Measurements from ENCODE around the gene PNPLA2. TPM values are rescaled to one million over a fixed set of nuclear protein-coding genes. Genes with fewer than 3 reads are reported as not detected.

PNPLA2 gene
- total RNA-seq, 2 donors from 2014 or later: 80.7 to 85.5 TPM

GRCh38 chr11:809287-810039 is 9.3 kb upstream of the PNPLA2 start, which contains the start of gene RPLP2:
RPLP2 (plus strand) TSS chr11:809967; CDS start chr11:810235, 268 bp downstream.
- intact Hi-C loops (cut with DNase I): loop anchor here in 1 of 2 donors (10.0 kb wide), 1 partner anchor 65 kb away; the partner anchor contains the start of gene TALDO1
- peak; percentile 100 for DNase-seq (ENCODE audit: low spot score)

GRCh38 chr11:810040-810567 is 8.6 kb upstream of the PNPLA2 start:
- DNase-seq (ENCODE audit: low spot score): peak; percentile 81

GRCh38 chr11:811446-812245 is 7.1 kb upstream of the PNPLA2 start:
- no peak for DNase-seq (ENCODE audit: low spot score)
- intact Hi-C loops (cut with DNase I): no loop called here

More at GRCh38 chr11:810040-810567, 8.6 kb upstream of the PNPLA2 start:
- intact Hi-C loops (cut with DNase I): no loop called here

DNA sequence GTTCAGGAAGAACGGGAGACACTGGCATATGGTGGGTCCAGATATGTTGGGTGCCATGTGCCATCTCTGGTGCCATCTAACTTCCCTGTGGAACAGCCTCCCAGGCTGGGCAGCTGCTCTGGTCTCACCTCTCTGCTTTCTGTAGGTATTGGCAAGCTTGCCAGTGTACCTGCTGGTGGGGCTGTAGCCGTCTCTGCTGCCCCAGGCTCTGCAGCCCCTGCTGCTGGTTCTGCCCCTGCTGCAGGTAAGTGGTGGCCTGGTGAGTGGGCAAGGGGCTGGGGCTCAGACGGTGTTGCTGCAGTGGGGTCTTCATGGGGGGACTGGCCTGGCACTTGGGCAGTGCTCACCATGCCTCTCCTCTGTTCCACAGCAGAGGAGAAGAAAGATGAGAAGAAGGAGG is 6.3 kb upstream of the PNPLA2 start:
- intact Hi-C loops (cut with DNase I): no loop called here
- no peak for DNase-seq (ENCODE audit: low spot score)

DNA sequence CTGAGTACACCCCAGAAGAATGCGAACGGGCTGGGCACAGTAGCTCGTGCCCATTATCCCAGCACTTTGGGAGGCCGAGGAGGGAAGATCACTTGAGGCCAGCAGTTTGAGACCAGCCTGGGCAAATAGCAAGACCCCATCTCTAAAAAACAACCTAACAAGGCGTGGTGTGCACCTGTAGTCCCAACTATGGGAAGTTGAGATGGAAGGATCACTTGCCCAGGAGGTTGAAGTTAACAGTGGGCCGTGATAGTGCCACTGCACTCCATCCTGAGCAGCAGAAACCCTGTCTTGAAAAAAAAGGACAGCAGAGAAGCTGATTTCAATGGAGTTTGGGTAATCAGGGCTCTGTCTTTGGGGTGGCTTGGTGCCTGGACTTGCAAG is 5.7 kb upstream of the PNPLA2 start:
- intact Hi-C loops (cut with DNase I): no loop called here
- DNase-seq (ENCODE audit: low spot score): no peak

DNA sequence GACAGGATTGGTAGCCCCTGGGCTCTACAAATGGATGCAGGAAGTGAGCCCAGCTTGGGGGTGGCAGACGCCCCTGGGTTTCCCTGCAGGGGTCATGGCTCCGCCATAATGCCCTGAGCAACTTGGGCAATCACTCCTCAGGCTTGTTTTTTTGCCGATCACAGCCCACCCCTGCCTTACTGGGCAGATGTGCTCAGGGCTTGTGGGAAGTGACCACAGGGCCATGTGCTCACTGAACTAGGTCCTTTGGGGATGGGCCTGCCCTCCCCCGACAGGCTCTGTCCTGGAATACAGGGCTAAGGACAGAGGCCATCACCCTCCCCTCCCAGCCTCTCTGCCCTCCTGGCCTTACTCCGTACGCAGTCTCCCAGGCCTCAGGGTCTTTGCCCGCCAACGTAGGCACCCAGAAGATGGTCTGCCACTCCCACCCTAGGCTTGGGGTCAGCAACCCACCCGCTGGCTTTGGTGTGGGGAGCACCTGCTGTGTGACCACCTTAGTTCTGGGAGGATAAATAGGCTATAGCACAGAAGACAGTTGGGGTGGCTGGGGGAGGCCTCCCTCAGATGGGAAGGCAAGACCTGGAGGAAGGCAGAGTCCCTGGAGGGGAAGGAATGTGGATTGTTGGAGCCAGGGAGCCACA is 5.1 kb upstream of the PNPLA2 start:
- DNase-seq (ENCODE audit: low spot score): no peak
- intact Hi-C loops (cut with DNase I): no loop called here

- intact Hi-C loops (cut with DNase I): loop anchor here in 1 of 2 donors (5.0 kb wide), 1 partner anchor 1011 kb away; no protein-coding TSS in a partner anchor
- no peak for DNase-seq (ENCODE audit: low spot score)
These were observed 2.9 kb upstream of the PNPLA2 start for GRCh38 chr11:815675-816432.

DNA sequence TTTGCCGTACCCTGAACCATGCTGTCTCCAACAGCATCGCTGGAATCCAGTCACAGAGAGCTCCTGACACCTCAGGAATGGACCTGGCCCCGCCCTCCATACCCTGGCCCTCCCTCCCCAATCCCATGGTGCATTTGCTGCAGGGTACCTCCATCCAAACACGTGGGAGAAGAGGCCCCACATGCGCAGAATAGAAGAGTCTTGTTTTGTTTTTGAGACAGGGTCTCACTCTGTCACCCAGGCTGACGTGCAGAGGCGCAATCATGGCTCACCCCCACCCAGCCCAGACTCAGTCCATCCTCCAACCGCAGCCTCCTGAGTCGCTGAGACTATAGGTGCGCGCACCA is 2.3 kb upstream of the PNPLA2 start:
- intact Hi-C loops (cut with DNase I): loop anchor here in 1 of 2 donors (5.0 kb wide), 1 partner anchor 1011 kb away; no protein-coding TSS in a partner anchor
- no peak for DNase-seq (ENCODE audit: low spot score)

DNA sequence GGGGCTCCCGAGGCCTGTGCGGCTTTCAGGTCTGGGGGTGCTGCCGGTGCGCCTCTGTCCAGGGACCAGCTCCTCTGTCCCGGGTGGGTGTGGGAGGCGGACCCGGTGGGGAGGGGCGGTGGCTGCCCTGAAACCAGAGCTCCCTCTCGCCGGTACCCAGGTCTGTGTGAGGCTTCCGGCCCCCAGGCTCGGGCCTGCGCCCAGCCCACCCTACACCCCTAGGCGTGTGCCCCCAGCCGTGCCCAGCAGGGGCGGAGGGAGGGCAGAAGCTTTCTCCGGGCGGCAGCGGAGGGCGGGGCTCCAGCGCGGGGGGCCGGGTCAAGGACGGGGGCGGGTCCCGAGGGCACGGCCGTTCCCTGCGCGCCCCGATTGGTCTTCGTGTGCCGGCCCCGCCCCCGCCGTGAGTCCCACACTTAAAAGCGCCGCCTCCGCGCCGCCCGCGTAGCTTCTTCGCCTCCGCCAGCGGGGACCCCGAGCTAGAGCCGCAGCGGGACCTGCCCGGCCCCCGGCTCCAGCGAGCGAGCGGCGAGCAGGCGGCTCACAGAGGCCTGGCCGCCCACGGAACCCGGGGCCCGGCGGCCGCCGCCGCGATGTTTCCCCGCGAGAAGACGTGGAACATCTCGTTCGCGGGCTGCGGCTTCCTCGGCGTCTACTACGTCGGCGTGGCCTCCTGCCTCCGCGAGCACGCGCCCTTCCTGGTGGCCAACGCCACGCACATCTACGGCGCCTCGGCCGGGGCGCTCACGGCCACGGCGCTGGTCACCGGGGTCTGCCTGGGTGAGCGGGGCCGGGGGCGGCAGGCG is 616 bp downstream of the PNPLA2 start:
- peak; percentile 97 for DNase-seq (ENCODE audit: low spot score)
- intact Hi-C loops (cut with DNase I): loop anchor here in 1 of 2 donors (5.0 kb wide), 1 partner anchor 1008 kb away; no protein-coding TSS in a partner anchor

DNA sequence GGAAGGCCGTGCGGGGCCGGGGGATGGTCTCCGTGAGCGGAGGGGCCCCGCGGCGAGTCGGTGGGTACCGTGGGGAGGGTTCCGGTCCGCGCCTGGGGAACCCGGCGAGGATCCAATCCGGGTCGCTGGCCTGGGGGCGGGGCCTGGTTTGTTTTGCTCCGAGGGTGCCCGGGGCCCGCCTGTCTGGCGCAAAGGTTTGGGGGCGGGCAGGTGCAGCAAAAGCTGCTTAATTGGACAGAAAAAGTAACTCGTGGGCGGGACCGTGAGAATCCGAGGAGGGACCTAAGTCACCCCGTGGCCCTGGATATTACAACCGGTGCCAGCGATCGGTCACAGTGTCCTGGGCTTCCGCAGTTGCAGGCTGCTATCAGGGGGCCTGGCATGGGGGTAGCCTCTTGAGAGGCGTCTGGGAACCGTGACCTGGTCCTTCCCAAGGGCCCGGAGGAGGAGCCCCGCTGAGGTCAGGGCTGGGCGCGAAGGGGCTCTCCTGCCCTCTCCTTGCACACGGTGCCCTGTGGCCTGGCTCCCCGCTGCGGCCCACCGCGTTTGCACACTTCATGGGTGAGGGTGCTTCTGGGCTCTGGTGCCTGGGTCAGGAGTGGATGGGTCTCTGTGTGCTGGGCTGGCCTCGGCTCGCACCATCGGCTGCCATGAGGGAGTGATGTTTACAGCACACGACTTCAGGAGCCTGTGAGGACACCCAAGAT is 1.4 kb downstream of the PNPLA2 start:
- intact Hi-C loops (cut with DNase I): loop anchor here in 1 of 2 donors (5.0 kb wide), 1 partner anchor 1007 kb away; no protein-coding TSS in a partner anchor
- DNase-seq (ENCODE audit: low spot score): peak; percentile 96

GRCh38 chr11:820655-821511 is 2.2 kb downstream of the PNPLA2 start:
- DNase-seq (ENCODE audit: low spot score): peak; percentile 93
- intact Hi-C loops (cut with DNase I): no loop called here

GRCh38 chr11:821512-822371 is 3.0 kb downstream of the PNPLA2 start:
- intact Hi-C loops (cut with DNase I): no loop called here
- DNase-seq (ENCODE audit: low spot score): peak; percentile 91

DNA sequence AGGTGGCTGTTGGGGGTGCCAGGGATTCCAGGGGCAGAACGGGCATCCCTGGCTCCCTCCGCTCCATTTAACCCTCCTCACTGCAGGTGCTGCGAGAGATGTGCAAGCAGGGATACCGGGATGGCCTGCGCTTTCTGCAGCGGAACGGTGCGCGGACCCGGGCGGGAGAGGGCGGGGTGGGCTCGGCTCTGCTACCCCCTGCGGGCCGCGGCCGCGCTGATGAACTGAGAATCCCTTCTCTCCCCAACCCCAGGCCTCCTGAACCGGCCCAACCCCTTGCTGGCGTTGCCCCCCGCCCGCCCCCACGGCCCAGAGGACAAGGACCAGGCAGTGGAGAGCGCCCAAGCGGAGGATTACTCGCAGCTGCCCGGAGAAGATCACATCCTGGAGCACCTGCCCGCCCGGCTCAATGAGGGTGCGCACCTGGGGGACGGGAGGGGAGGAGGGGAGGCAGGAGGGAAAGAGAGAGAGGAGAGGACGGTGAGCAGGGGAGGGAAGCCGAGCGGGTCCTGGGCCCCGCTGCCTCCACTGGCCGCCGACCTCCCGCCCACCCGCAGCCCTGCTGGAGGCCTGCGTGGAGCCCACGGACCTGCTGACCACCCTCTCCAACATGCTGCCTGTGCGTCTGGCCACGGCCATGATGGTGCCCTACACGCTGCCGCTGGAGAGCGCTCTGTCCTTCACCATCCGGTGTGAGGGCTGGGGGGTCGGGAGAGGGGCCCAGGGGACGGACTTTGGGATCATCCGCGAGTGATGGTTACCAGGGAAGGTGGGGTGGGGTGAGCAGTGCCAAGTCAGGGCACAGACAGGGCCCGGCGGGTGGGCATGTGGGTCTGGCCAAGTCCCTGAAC is 5.0 kb downstream of the PNPLA2 start:
- intact Hi-C loops (cut with DNase I): no loop called here
- DNase-seq (ENCODE audit: low spot score): no peak

DNA sequence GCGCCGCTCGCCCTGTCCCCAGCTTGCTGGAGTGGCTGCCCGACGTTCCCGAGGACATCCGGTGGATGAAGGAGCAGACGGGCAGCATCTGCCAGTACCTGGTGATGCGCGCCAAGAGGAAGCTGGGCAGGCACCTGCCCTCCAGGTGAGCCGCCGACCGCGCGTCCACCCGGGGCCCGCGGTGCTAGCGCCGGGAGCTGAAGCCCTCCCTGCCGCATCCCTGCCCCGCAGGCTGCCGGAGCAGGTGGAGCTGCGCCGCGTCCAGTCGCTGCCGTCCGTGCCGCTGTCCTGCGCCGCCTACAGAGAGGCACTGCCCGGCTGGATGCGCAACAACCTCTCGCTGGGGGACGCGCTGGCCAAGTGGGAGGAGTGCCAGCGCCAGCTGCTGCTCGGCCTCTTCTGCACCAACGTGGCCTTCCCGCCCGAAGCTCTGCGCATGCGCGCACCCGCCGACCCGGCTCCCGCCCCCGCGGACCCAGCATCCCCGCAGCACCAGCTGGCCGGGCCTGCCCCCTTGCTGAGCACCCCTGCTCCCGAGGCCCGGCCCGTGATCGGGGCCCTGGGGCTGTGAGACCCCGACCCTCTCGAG is 5.7 kb downstream of the PNPLA2 start:
- intact Hi-C loops (cut with DNase I): no loop called here
- DNase-seq (ENCODE audit: low spot score): no peak
